Femur (tissue), 1 donor: ENCODE measurements around the gene SMR3B.

ENCODE experiments used
- DNase-seq: peaks from one replicate; pipeline ENCODE4 v3.0.0-alpha.2; 2017

Gene SMR3B

DNA sequence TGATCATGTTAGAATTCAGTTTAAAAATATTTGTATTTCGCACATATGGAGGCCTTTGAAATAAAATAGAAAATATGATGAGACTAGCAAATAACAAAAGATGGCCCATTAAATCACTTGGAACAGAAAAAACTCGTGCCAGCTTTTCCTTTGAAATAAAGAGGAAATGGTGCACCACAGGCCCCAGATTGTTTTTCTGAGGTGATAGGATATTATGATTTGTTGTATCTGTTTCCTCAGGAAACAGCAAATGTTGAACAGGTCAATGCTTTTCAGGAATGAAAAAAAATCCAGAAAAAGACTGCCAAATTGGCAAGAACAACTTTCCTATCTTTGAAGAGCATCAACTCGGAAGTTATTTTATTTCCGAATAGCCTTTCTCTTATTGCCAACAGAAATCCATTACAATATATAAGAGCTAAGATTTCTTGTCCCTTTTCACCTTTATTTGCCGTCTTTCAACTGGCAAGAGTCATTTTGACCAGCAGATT lies at the start of gene SMR3B:
SMR3B (plus strand) TSS at position 441 of the 491 bp plus-strand sequence. CDS start 1,380 bp downstream, outside the sequence.
- DNase-seq: no peak

- no peak for DNase-seq
Measured at GRCh38 chr4:70334681-70335080, 48.2 kb upstream of the SMR3B start, which contains the start of gene CABS1. TSS of gene CABS1 (plus strand) at chr4:70334981. CDS start at chr4:70335040, 59 bp downstream.

DNA sequence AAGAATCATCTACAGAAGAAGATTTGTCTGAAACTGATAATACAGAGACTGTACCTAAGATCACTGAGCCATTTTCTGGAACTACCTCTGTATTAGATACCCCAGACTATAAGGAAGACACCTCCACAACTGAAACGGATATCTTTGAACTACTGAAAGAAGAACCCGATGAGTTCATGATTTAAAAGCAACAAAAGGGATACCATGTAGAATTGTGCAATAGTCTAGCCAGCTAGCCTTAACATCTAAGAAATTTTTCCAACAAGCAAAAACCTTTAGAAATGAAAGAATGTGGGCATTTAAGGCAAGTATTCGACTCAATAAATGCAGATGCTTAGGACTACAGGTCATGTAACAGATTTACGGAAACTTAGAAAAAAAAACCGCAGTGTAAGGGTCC lies 46.9 kb upstream of the SMR3B start:
- no peak for DNase-seq

DNA sequence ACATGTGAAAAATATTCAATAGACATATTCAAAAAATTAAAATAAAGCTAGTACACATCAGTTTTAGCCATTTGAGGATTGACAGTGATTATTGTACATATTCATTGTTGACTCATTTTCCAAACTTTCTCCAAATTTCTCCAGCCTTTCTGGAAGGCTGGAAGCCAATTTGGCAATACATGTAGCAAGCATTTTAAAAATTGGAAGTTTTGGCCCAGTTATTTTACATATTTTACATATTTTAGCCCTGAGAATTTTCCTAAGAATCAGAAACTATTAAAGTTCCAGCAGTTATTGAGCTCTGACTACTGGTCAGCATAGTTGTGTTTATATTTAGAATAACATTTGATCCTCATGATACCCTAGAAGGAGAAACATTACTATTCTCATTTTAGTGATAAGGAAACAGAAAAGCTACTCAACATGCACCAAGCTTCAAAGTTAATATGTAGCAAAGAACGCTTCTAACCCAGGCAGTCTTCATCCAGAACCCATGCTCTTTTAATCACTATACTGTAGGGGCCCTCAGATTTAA lies 45.0 kb upstream of the SMR3B start:
- no peak for DNase-seq

DNA sequence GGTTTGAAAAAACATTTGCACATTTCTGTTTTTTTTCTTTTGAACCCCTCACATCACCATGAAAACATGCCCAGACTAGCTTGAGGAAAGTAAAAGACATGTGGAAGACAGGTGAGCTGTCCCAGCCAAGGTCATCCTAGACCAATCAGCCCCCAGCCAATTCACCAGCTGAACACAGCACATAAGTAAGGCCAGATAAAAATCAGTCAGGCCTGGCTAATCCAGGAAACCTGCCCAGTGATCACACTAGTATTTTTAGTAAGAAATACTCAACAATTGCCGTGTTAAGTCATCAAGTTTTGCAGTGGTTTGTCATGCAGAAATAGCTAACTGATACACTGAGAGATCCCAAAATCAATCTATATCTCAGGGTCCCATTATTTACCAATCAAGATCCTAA lies 26.7 kb upstream of the SMR3B start:
- DNase-seq: no peak

DNA sequence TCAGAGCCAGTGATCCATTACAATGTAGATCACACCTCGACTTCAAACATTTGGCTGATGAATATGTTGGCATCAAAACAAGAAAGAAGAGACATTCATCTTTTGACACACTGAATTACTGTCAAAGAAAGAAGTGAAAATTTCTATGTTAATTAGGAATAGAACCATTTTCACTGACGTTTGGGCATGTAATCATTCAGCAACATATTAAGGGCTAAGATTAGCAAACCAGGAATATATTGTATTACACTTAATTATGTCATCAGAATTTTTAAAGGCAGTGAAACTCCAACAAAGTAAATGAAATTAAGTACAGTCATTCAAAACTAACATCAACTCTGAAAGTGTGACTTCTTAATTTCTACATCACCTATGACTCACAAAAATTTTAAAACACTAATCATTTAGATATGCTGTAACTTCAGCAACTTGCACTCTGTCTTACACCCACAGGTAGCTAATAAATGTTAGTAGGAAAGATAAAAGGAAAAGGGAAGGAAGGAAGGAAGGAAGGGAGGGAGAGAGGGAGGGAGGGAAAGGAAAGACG lies 23.7 kb upstream of the SMR3B start:
- no peak for DNase-seq

DNA sequence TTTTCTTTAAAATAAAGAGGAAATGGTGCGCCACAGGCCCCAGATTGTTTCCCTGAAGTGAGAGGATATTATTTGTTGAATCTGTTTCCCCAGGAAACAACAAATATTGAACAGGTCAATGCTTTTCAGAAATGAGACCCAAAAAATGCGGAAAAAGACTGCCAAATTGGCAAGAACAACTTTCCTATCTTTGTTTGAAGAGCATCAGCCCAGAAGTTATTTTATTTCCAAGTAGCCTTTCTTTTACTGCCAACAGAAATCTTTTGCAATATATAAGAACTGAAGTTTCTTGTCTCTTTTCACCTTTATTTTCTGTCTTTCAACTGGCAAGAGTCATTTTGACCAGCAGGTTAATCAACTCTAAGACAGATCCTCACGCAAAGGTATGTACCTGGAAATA lies 22.5 kb upstream of the SMR3B start, which contains the start of gene SMR3A:
SMR3A (plus strand) TSS at position 301 of the 400 bp plus-strand sequence. CDS start 1,356 bp downstream, outside the sequence.
- DNase-seq: no peak

- no peak for DNase-seq
Measured at GRCh38 chr4:70364002-70364401, 18.9 kb upstream of the SMR3B start.

GRCh38 chr4:70365479-70365878 lies 17.5 kb upstream of the SMR3B start:
- no peak for DNase-seq

- DNase-seq: no peak
Measured at GRCh38 chr4:70367813-70368212, 15.1 kb upstream of the SMR3B start.

DNA sequence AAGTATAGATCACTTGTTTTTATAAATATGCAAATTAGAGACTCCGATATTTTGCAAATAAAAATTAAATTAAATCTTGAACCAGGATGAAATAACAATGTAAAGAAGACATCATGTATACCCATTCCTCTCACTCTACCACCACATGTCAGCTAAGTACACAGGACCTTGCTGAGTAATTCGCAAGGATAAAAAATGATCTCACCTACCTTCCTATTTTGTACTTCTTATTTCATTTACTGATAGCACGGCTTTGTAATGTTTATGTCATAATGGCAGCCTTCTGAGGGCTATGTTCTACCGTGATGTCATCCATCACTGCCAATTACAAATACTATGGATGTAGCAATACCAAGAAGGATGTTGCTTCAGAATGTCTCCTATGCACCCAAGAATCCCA lies 10.9 kb upstream of the SMR3B start:
- DNase-seq: no peak

DNA sequence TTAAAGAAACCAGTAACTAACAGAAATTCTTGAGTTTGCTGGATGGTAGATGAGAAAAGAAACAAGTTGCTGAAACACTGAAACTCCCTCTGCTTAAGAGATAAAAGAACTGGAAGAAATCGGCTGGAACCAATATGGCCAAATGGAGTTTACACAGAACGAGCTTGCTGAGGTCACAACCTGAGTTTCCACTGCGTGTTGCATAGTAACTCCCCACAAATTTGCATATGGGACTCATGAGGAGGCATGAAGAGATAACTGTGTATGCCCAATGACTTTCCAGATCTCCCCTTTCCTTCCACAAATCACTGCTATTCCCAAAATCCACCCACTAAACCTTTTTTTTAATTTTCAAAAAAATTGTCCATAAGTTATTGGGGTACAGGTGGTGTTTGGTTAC lies 10.2 kb upstream of the SMR3B start:
- no peak for DNase-seq

DNA sequence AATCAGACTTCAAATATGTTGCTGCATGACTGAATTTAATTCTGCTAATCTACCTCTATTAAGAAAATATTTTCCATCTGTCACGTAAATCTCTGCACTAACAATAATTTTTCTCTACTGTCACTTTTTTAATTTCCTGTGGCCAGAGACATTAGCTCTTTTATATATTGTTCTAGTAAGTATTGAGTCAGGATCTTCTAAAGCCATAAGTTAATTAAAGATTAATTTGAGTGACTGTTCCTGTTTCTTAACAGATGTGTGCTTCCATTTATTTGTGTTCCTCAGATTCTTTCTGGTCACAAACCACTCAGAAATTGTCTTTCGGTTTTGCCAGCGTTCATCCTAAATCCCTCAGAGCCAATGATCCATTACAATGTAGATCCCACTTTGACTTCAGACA lies 2.4 kb upstream of the SMR3B start:
- no peak for DNase-seq

DNA sequence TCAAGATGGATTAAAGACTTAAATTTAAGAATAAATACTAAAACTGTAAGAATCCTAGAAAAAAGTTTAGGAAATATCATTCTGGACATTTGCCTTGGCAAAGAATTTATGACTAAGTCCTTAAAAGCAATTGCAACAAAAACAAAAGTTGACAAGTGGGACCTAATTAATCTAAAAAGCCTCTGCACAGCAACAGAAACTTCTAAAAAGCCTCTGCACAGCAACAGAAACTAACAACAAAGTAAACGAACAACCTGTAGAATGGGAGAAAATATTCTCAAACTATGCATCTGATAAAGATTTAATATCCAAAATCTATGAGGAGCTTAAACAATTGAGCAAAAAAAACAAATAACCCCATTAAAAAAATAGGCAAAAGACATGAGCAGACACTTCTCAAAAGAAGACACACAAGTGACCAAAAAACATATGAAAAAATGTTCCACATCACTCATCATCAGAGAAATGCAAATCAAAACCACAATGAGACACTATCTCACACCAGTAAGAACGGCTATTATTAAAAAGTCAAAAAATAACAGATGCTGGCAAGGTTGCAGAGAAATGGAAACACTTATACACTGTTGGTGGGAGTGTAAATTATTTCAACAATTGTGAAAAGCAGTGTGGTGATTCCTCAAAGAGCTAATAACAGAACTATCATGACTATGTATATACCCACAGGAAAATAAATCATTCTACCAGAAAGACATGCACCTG lies 9.3 kb downstream of the SMR3B start:
- no peak for DNase-seq

DNA sequence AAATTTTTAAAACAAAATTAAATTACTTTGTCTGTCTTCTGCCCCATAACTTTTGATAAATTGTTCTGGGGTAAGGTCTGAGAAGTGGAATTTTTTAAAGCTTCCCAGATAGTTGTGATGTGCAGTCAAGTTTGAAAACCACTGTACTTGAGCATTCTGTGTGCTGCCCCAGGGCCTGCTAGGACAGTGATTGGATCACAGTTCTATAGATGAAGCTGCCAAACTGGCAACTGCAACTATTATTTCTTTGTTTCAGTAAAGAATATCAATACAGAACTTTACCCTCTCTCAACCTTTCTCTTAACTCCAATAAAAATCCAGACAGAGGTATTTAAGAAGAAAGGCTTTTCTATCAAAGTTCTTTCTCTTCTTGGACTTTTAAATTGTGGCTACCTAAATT lies 14.6 kb downstream of the SMR3B start, which contains the start of gene OPRPN:
OPRPN (plus strand) TSS at position 361 of the 400 bp plus-strand sequence. CDS start 1,346 bp downstream, outside the sequence.
- DNase-seq: no peak

DNA sequence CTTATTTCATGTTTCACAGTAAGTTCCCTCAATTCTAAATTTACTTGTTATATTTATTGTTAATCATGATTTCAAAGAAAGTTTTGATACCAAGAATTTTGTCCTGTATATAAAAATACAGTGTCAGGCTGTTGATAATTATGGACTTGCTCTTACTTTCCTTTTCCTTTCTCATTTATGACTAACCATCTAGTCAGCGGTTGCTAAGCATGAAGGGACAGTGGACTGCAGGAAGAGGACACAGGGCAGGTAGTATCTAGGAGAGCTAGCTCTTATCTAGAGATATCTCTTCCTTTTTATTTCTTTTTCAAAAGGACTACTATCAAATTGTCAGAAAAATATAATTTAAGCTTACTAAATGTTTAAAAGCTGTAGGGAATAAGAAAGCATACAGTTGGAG lies 16.4 kb downstream of the SMR3B start:
- DNase-seq: no peak

DNA sequence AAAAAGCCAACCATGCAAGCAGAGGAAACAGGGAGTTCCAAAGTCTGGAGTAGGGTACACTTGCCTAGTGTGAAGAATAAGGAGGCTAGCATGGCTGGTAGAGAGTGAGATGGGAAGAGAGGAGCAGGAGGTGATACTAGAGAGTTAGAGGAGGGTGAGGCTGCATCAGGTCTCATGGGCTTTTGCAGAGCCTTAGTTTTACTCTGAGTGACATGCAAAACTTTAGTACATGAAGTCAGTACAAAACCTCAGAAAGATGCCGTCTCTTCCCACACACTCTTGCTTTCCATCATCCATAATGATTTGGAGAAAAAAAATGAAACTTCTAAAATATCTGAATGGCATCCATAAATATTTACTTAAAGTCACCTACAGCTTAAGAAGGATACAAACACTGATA lies 19.8 kb downstream of the SMR3B start:
- no peak for DNase-seq

- no peak for DNase-seq
Measured at GRCh38 chr4:70405765-70406164, 22.8 kb downstream of the SMR3B start.

DNA sequence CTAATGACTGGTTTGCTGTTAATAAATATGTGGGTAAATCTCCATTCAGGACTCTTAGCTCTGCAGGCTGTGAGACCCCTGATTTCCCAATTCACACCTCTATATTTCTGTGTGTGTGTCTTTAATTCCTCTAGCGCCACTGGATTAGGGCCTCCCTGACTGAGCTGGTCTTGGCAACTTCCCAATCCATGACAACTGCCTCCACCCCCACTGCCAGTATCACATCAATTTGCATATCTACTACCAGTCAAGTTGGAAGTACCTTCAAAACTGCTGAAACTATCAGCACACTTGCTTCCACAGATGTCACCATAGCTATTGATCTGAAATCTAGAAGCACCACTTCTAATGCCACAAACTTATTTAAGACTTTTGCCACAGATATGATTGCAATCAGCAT lies 42.4 kb downstream of the SMR3B start:
- no peak for DNase-seq

GRCh38 chr4:70426789-70427188 lies 43.9 kb downstream of the SMR3B start:
- no peak for DNase-seq

- no peak for DNase-seq
Measured at GRCh38 chr4:70437197-70437596, 54.3 kb downstream of the SMR3B start.
